H1 (cell line): ENCODE data around the gene MEIOSIN. TPM values are rescaled to one million over a fixed set of nuclear protein-coding genes. Genes with fewer than 3 reads are reported as not detected.

Source experiments
- CTCF ChIA-PET: fragments of 300-600 bp; sonication (Branson Sonifier 250); formaldehyde crosslinking; loops from one replicate; lab custom pipeline; 2021; ENCODE audit not compliant: partially characterized antibody; lab: Charles Lee
- POLR2A ChIA-PET: fragments of 300-600 bp; sonication (Branson Sonifier 250); formaldehyde crosslinking; loops from one replicate; lab custom pipeline; 2021; ENCODE audit warnings: inconsistent platforms; ENCODE audit not compliant: partially characterized antibody; lab: Charles Lee
- DNase-seq, 2 experiments: peaks; one replicate each; pipeline versions ENCODE4 v3.0.0 to v3.0.0-alpha.2; 2010 to 2022; ENCODE audit warnings: low spot score in 2 of 2, low read depth in 1 of 2, mixed read lengths in 1 of 2
- FAIRE-seq: peaks from 2 replicates; lab custom pipeline; 2011; peaks lifted over from hg19 to GRCh38; lab: Jason Lieb, UNC
- H2AFZ ChIP-seq: 2 replicates; pipeline ENCODE4 v1.8.1; 2012; ENCODE audit warnings: low read length, inconsistent platforms
- H2AK5ac ChIP-seq: 2 replicates; pipeline ENCODE4 v1.6.1; 2013; ENCODE audit warnings: low read depth, low read length
- H2BK120ac ChIP-seq: replicated peaks from 2 replicates; pipeline ENCODE3; 2013; ENCODE audit warnings: low read depth, low read length, inconsistent platforms
- H2BK12ac ChIP-seq: 2 replicates; pipeline ENCODE4 v1.6.1; 2013; ENCODE audit warnings: low read depth, low read length
- H2BK15ac ChIP-seq: 2 replicates; pipeline ENCODE4 v1.6.1; 2013; ENCODE audit warnings: low read length
- H2BK20ac ChIP-seq: 2 replicates; pipeline ENCODE4 v1.6.1; 2013; ENCODE audit warnings: low read length
- H2BK5ac ChIP-seq: 2 replicates; pipeline ENCODE4 v1.6.1; 2013; ENCODE audit warnings: low read depth, low read length
- H3K14ac ChIP-seq: 2 replicates; pipeline ENCODE4 v1.6.1; 2013; ENCODE audit warnings: inconsistent platforms; ENCODE audit not compliant: insufficient read length
- H3K18ac ChIP-seq: 2 replicates; pipeline ENCODE4 v1.6.1; 2013; ENCODE audit warnings: low read length; ENCODE audit errors: extremely low read depth
- H3K23ac ChIP-seq: 2 replicates; pipeline ENCODE4 v1.6.1; 2013; ENCODE audit warnings: inconsistent platforms; ENCODE audit not compliant: insufficient read length
- H3K23me2 ChIP-seq: 2 replicates; pipeline ENCODE4 v1.6.1; 2013; ENCODE audit warnings: low read depth, low read length
- H3K27ac ChIP-seq: 2 replicates; pipeline ENCODE4 v1.6.1; 2011; ENCODE audit warnings: low read depth, low read length, inconsistent platforms
- H3K27me3 ChIP-seq, 4 experiments: replicated peaks in 1 of 4; 1 replicate in 1 of 4; 2 replicates in 3 of 4; pipeline versions ENCODE4 v1.6.1 to v1.8.1; 2011 to 2013; ENCODE audit warnings: low read length in 3 of 4, mild to moderate bottlenecking in 3 of 4, inconsistent platforms in 2 of 4, mixed read lengths in 2 of 4, moderate library complexity in 1 of 4; ENCODE audit not compliant: control insufficient read depth in 3 of 4, insufficient read depth in 3 of 4; ENCODE audit errors: extremely low read depth in 1 of 4
- H3K36me3 ChIP-seq, 4 experiments: 2 replicates each; pipeline versions ENCODE4 v1.6.1 to v1.8.1; 2011 to 2013; ENCODE audit warnings: mild to moderate bottlenecking in 4 of 4, low read length in 3 of 4, moderate library complexity in 2 of 4, control low read depth in 1 of 4, inconsistent platforms in 1 of 4; ENCODE audit not compliant: insufficient read depth in 4 of 4, control insufficient read depth in 2 of 4
- H3K4ac ChIP-seq: replicated peaks from 2 replicates; pipeline ENCODE3; 2013; ENCODE audit warnings: low read length, low read depth, mixed read lengths, inconsistent platforms; ENCODE audit not compliant: insufficient read length
- H3K4me1 ChIP-seq, 4 experiments: replicated peaks in 1 of 4; 1 replicate in 1 of 4; 2 replicates in 3 of 4; pipeline versions ENCODE4 v1.6.1 to v1.8.1; 2011 to 2013; ENCODE audit warnings: low read length in 3 of 4, inconsistent platforms in 2 of 4, mixed read lengths in 1 of 4; ENCODE audit not compliant: insufficient read depth in 4 of 4, control insufficient read depth in 3 of 4
- H3K4me2 ChIP-seq, 2 experiments: 2 replicates each; pipeline versions ENCODE4 v1.6.1 to v1.8.1; 2011 to 2013; ENCODE audit warnings: low read depth in 2 of 2, low read length in 2 of 2, control low read depth in 1 of 2, inconsistent platforms in 1 of 2, mild to moderate bottlenecking in 1 of 2; ENCODE audit not compliant: insufficient read depth in 1 of 2
- H3K4me3 ChIP-seq, 4 experiments: fragments of 200-600, 300-600 bp in 1 of 4; sonication (generic), shearing (Covaris generic), sonication (Bioruptor Twin) in 1 of 4; 2 replicates each; pipeline versions ENCODE4 v1.5.1 to v1.8.1; 2011 to 2016; ENCODE audit warnings: low read length in 4 of 4, low read depth in 3 of 4, control low read depth in 2 of 4, inconsistent platforms in 2 of 4, mild to moderate bottlenecking in 2 of 4, mixed read lengths in 1 of 4, moderate library complexity in 1 of 4; ENCODE audit not compliant: insufficient read depth in 2 of 4; ENCODE audit errors: extremely low read depth in 1 of 4
- H3K56ac ChIP-seq: replicated peaks from 2 replicates; pipeline ENCODE3; 2013; ENCODE audit warnings: low read depth, mild to moderate bottlenecking, mixed read lengths, low read length, inconsistent platforms; ENCODE audit not compliant: insufficient read length
- H3K79me1 ChIP-seq: 2 replicates; pipeline ENCODE4 v1.6.1; 2013; ENCODE audit warnings: low read depth, low read length, control low read depth
- H3K79me2 ChIP-seq, 2 experiments: 2 replicates each; pipeline versions ENCODE4 v1.6.1 to v1.8.1; 2012 to 2013; ENCODE audit warnings: low read length in 2 of 2, mild to moderate bottlenecking in 2 of 2, inconsistent platforms in 1 of 2; ENCODE audit not compliant: insufficient read depth in 2 of 2, control insufficient read depth in 1 of 2
- H3K9ac ChIP-seq, 4 experiments: replicated peaks in 1 of 4; 1 replicate in 1 of 4; 2 replicates in 3 of 4; pipeline versions ENCODE4 v1.6.1 to v1.8.1; 2011 to 2013; ENCODE audit warnings: low read depth in 3 of 4, low read length in 3 of 4, control low read depth in 2 of 4, mild to moderate bottlenecking in 2 of 4, moderate library complexity in 2 of 4, inconsistent platforms in 1 of 4; ENCODE audit errors: extremely low read depth in 1 of 4
- H3K9me3 ChIP-seq, 2 experiments: 2 replicates each; pipeline versions ENCODE4 v1.6.1 to v1.8.1; 2012 to 2013; ENCODE audit warnings: mild to moderate bottlenecking in 2 of 2, moderate library complexity in 2 of 2, control low read depth in 1 of 2, inconsistent platforms in 1 of 2, low read depth in 1 of 2, low read length in 1 of 2, mixed read lengths in 1 of 2; ENCODE audit not compliant: insufficient read depth in 2 of 2
- H4K20me1 ChIP-seq, 2 experiments: replicated peaks in 1 of 2; 2 replicates each; pipeline versions ENCODE3 to v1.8.1; 2011 to 2013; ENCODE audit warnings: inconsistent platforms in 2 of 2, low read length in 2 of 2, mild to moderate bottlenecking in 1 of 2; ENCODE audit not compliant: insufficient read depth in 2 of 2, control insufficient read depth in 1 of 2
- H4K5ac ChIP-seq: 2 replicates; pipeline ENCODE4 v1.6.1; 2013; ENCODE audit warnings: low read length, low read depth, mixed read lengths, inconsistent platforms; ENCODE audit not compliant: insufficient read length
- H4K8ac ChIP-seq: 2 replicates; pipeline ENCODE4 v1.8.0; 2013; ENCODE audit warnings: mild to moderate bottlenecking, moderate library complexity, low read length, inconsistent platforms; ENCODE audit not compliant: insufficient read depth; ENCODE audit errors: extremely low read depth
- H4K91ac ChIP-seq: replicated peaks from 2 replicates; pipeline ENCODE3; 2013; ENCODE audit warnings: low read length, mixed read lengths, inconsistent platforms; ENCODE audit not compliant: insufficient read length
- BACH1 ChIP-seq: IDR thresholded peaks from 2 replicates; pipeline ENCODE4 v1.6.1; 2012; ENCODE audit warnings: low read length, improper control_type of control experiment
- CBX8 ChIP-seq: fragments of 300-800, 300-1000 bp; sonication (generic); IDR thresholded peaks from 2 replicates; pipeline ENCODE4 v1.7.1; 2016; ENCODE audit warnings: low read depth, low read length, borderline replicate concordance
- EP300 ChIP-seq, 2 experiments: IDR thresholded peaks; 1 replicate in 1 of 2; 2 replicates in 1 of 2; pipeline ENCODE4 v1.6.1; 2011 to 2012; ENCODE audit warnings: low read depth in 2 of 2, low read length in 2 of 2, mild to moderate bottlenecking in 2 of 2, borderline replicate concordance in 1 of 2, inconsistent platforms in 1 of 2, moderate library complexity in 1 of 2
- FOSL1 ChIP-seq: IDR thresholded peaks from 2 replicates; pipeline ENCODE4 v1.6.1; 2011; ENCODE audit warnings: mild to moderate bottlenecking, low read depth, low read length, moderate library complexity; ENCODE audit not compliant: insufficient read depth
- HDAC6 ChIP-seq: IDR thresholded peaks from one replicate; pipeline ENCODE4 v1.7.1; 2012; ENCODE audit warnings: low read depth, mild to moderate bottlenecking, inconsistent platforms, low read length, moderate library complexity
- JUND ChIP-seq: IDR thresholded peaks from 2 replicates; pipeline ENCODE4 v1.6.1; 2011; ENCODE audit warnings: mild to moderate bottlenecking, improper control_type of control experiment, low read length
- MAFK ChIP-seq: IDR thresholded peaks from 2 replicates; pipeline ENCODE4 v1.6.1; 2012; ENCODE audit warnings: low read depth, mild to moderate bottlenecking, improper control_type of control experiment, low read length
- NANOG ChIP-seq: IDR thresholded peaks from 2 replicates; pipeline ENCODE4 v1.6.1; 2011; ENCODE audit warnings: low read length, low read depth, mild to moderate bottlenecking, inconsistent platforms; ENCODE audit not compliant: insufficient read depth, poor library complexity, severe bottlenecking
- NRF1 ChIP-seq: IDR thresholded peaks from 2 replicates; pipeline ENCODE4 v1.6.1; 2011; ENCODE audit warnings: mild to moderate bottlenecking, low read depth, low read length, improper control_type of control experiment
- RBBP5 ChIP-seq: IDR thresholded peaks from 2 replicates; pipeline ENCODE4 v1.7.1; 2012; ENCODE audit warnings: low read depth, mild to moderate bottlenecking, inconsistent platforms, low read length, moderate library complexity, borderline replicate concordance
- RXRA ChIP-seq: IDR thresholded peaks from 2 replicates; pipeline ENCODE4 v1.6.1; 2011; ENCODE audit warnings: low read depth, mild to moderate bottlenecking, low read length, moderate library complexity; ENCODE audit not compliant: insufficient read depth
- SAP30 ChIP-seq: fragments of 300-600 bp; sonication (generic); IDR thresholded peaks from 2 replicates; pipeline ENCODE4 v1.7.1; 2012; ENCODE audit warnings: low read length, moderate library complexity, mild to moderate bottlenecking, inconsistent platforms; ENCODE audit not compliant: insufficient read depth, insufficient replicate concordance
- SIN3A ChIP-seq, 2 experiments: IDR thresholded peaks in 1 of 2; conservative IDR thresholded peaks in 1 of 2; 2 replicates each; pipeline ENCODE4 v1.6.1; 2011 to 2012; ENCODE audit warnings: low read length in 2 of 2, improper control_type of control experiment in 1 of 2, low read depth in 1 of 2, mild to moderate bottlenecking in 1 of 2
- SP2 ChIP-seq: IDR thresholded peaks from 2 replicates; pipeline ENCODE4 v1.6.1; 2012; ENCODE audit warnings: mild to moderate bottlenecking, low read length, inconsistent platforms
- WGBS, 2 experiments: shearing (Covaris generic) in 1 of 2; methylation state at CpG; one replicate each; pipeline versions ENCODE4 v1.1.6 to v1.1.7; 2013 to 2015; ENCODE audit warnings: low lambda C conversion rate in 2 of 2, mixed read lengths in 2 of 2, inconsistent platforms in 1 of 2, low coverage in 1 of 2, missing lambda C conversion rate in 1 of 2; ENCODE audit not compliant: insufficient replicate concordance in 2 of 2, insufficient coverage in 1 of 2, insufficient read length in 1 of 2; ENCODE audit errors: extremely low coverage in 1 of 2, missing lambda C conversion rate in 1 of 2; 5-methylcytosine and 5-hydroxymethylcytosine counted together
- polyA plus RNA-seq, 7 experiments: library from polyadenylated mRNA; depleted of rRNA in 3 of 7; stranded (reverse) in 5 of 7; unstranded in 2 of 7; fragments of >200 nt in 5 of 7; fragments of 200-250 nt in 2 of 7; gene quantifications; 1 replicate in 5 of 7; 2 replicates in 1 of 7; 4 replicates in 1 of 7; pipeline versions ENCODE4 v1.2.1 to v1.2.3, GENCODE V29; 2011 to 2013; ENCODE audit warnings: missing spikeins in 2 of 7, mixed read lengths in 2 of 7
- total RNA-seq: library from RNA; stranded (reverse); fragmentation: NEBNext Ultra II Directional; extraction: Animal tissue kit (Norgen Biotek cat#: 25700); gene quantifications from 2 replicates; pipeline ENCODE4 v1.2.1, GENCODE V29; 2021

Gene MEIOSIN
- total and polyA plus RNA-seq, 2 of the 8 experiments (the other 6 are each of a cell fraction or from before 2014, with no cell fraction given), result 0.11 TPM; not detected in 1

GRCh38 chr19:45705115-45705514, 28.1 kb upstream of the MEIOSIN start:
- ChIA-PET POLR2A (interaction anchor here (0.8 to 9.6 kb wide), 6 partner anchors 10 to 89 kb away, joined by 3 to 90 read pairs (median 3); partner anchors contain the start of genes QPCTL and SNRPD2), CTCF (interaction anchor here (0.9 to 3.5 kb wide), 4 partner anchors 9 to 94 kb away, joined by 3 to 14 read pairs (median 6); partner anchors contain the start of gene SIX5)
- no peak overlapping the region for H3K4ac ChIP-seq
- H3K14ac ChIP-seq, result no peak overlapping the region
- no peak overlapping the region for H2AK5ac ChIP-seq
- no peak overlapping the region for H2BK5ac ChIP-seq
- DNase-seq (no peak), FAIRE-seq (no peak)
- H3K23ac ChIP-seq, result no peak overlapping the region
- no peaks in the 10 kb centered on the region for H3K4me1 ChIP-seq
- H3K18ac ChIP-seq, result no peak overlapping the region
- no peaks in the 10 kb centered on the region for H3K9me3 ChIP-seq
- no peaks in the 10 kb centered on the region for H3K27me3 ChIP-seq
- H3K79me1 ChIP-seq, result no peaks in the 10 kb centered on the region
- peaks cover 0 to 2% of the 10 kb centered on the region in 2 experiments for H4K20me1 ChIP-seq
- no peak overlapping the region for H4K91ac ChIP-seq
- H2BK12ac ChIP-seq, result no peak overlapping the region
- no peak overlapping the region for H3K4me3 ChIP-seq
- H3K27ac ChIP-seq, result no peak overlapping the region
- TF ChIP-seq RBBP5 (no peak), NRF1 (no peak), MAFK (no peak), NANOG (no peak), JUND (no peak), CBX8 (no peak), HDAC6 (no peak), BACH1 (no peak), RXRA (no peak), FOSL1 (no peak), EP300 (IDR thresholded peaks at IDR 0.05; ENCODE audit: borderline replicate concordance in 1 of 2, low read depth in 2 of 2, low read length in 2 of 2) (no peak), SP2 (no peak), SIN3A (conservative IDR thresholded peaks at IDR 0.05 in 1 of 2, IDR thresholded peaks at IDR 0.05 in 1 of 2; ENCODE audit: low read depth in 1 of 2, low read length in 2 of 2) (no peak), SAP30 (no peak)
- H3K79me2 ChIP-seq, result no peaks in the 10 kb centered on the region
- peaks cover 4 to 18% (median 15%) of the 10 kb centered on the region in 4 experiments; a peak in 6 of 8 replicates for H3K36me3 ChIP-seq
- no peak overlapping the region for H4K8ac ChIP-seq
- H2BK20ac ChIP-seq, result no peak overlapping the region
- no peak overlapping the region for H3K4me2 ChIP-seq
- H3K9ac ChIP-seq, result no peak overlapping the region
- H3K56ac ChIP-seq, result no peak overlapping the region
- 88% methylated on average over 9 of the region's 9 CpGs; no CpG with 5 or more reads in 1 of the 2 experiments for WGBS, 2 experiments
- no peak overlapping the region for H2AFZ ChIP-seq
- H4K5ac ChIP-seq, result no peak overlapping the region
- no peaks in the 10 kb centered on the region for H3K23me2 ChIP-seq
- H2BK120ac ChIP-seq, result no peak overlapping the region
- H2BK15ac ChIP-seq, result no peak overlapping the region
